ENCODE results near the gene GUCA1C.

GUCA1C gene

GRCh38 chr3:108891833-108892232 lies 61.8 kb downstream of the GUCA1C start:
- Histone ChIP-seq H3F3A (ENCODE audit: insufficient read depth, low read length) (no peaks in the 10 kb centered on the region), H3K36me3 (replicated peaks; ENCODE audit: insufficient read depth, low read length) (no peaks in the 10 kb centered on the region), H3K27ac (ENCODE audit: low read length) (no peak overlapping the region), H2AFZ (ENCODE audit: low read length) (no peak overlapping the region), H3K79me2 (ENCODE audit: low read length) (no peaks in the 10 kb centered on the region), H3K9ac (ENCODE audit: low read length) (no peak overlapping the region), H3K27me3 (replicated peaks; ENCODE audit: insufficient read depth, low read length) (no peaks in the 10 kb centered on the region), H4K20me1 (ENCODE audit: insufficient read depth, low read length) (no peaks in the 10 kb centered on the region), H3K4me1 (ENCODE audit: low read length) (no peaks in the 10 kb centered on the region), H3K4me3 (ENCODE audit: low read length) (no peak overlapping the region), H3K9me3 (replicated peaks; ENCODE audit: insufficient read depth, low read length) (no peaks in the 10 kb centered on the region), H3K9me2 (replicated peaks; ENCODE audit: insufficient read depth, low read length) (no peaks in the 10 kb centered on the region), H3K4me2 (ENCODE audit: low read depth, low read length) (no peak overlapping the region)
- TF ChIP-seq EZH2phosphoT487 (IDR thresholded peaks at IDR 0.05; ENCODE audit: low read length) (no peak), EZH2 (optimal IDR thresholded peaks at IDR 0.05; ENCODE audit: low read depth, low read length) (no peak), CTCF (IDR thresholded peaks at IDR 0.05; ENCODE audit: low read length) (no peak)
- DNase-seq = no peak

- H3K27me3 ChIP-seq (replicated peaks; ENCODE audit: insufficient read depth, low read length) = no peaks in the 10 kb centered on the region
Observed at GRCh38 chr3:108887777-108888176, 65.9 kb downstream of the GUCA1C start.

GRCh38 chr3:108887121-108887520 lies 66.6 kb downstream of the GUCA1C start:
- Histone ChIP-seq H3K27ac (ENCODE audit: low read length) (no peak overlapping the region), H3F3A (ENCODE audit: insufficient read depth, low read length) (no peaks in the 10 kb centered on the region), H3K27me3 (replicated peaks; ENCODE audit: insufficient read depth, low read length) (no peaks in the 10 kb centered on the region), H4K20me1 (ENCODE audit: insufficient read depth, low read length) (no peaks in the 10 kb centered on the region), H3K9ac (ENCODE audit: low read length) (no peak overlapping the region), H3K36me3 (replicated peaks; ENCODE audit: insufficient read depth, low read length) (no peaks in the 10 kb centered on the region), H3K4me3 (ENCODE audit: low read length) (no peak overlapping the region), H3K4me1 (ENCODE audit: low read length) (no peaks in the 10 kb centered on the region), H2AFZ (ENCODE audit: low read length) (no peak overlapping the region), H3K9me2 (replicated peaks; ENCODE audit: insufficient read depth, low read length) (no peaks in the 10 kb centered on the region), H3K4me2 (ENCODE audit: low read depth, low read length) (no peak overlapping the region), H3K9me3 (replicated peaks; ENCODE audit: insufficient read depth, low read length) (no peaks in the 10 kb centered on the region), H3K79me2 (ENCODE audit: low read length) (no peaks in the 10 kb centered on the region)
- DNase-seq = no peak
- TF ChIP-seq EZH2 (optimal IDR thresholded peaks at IDR 0.05; ENCODE audit: low read depth, low read length) (no peak), CTCF (IDR thresholded peaks at IDR 0.05; ENCODE audit: low read length) (no peak), EZH2phosphoT487 (IDR thresholded peaks at IDR 0.05; ENCODE audit: low read length) (no peak)

More at GRCh38 chr3:108887777-108888176, 65.9 kb downstream of the GUCA1C start:
- no peak overlapping the region for H3K9ac ChIP-seq (ENCODE audit: low read length)
- no peak for DNase-seq
- H3K9me2 ChIP-seq (replicated peaks; ENCODE audit: insufficient read depth, low read length) = no peaks in the 10 kb centered on the region
- H3K4me1 ChIP-seq (ENCODE audit: low read length) = no peaks in the 10 kb centered on the region
- TF ChIP-seq EZH2phosphoT487 (IDR thresholded peaks at IDR 0.05; ENCODE audit: low read length) (no peak), EZH2 (optimal IDR thresholded peaks at IDR 0.05; ENCODE audit: low read depth, low read length) (no peak), CTCF (IDR thresholded peaks at IDR 0.05; ENCODE audit: low read length) (no peak)
- no peaks in the 10 kb centered on the region for H3K79me2 ChIP-seq (ENCODE audit: low read length)
- no peak overlapping the region for H3K27ac ChIP-seq (ENCODE audit: low read length)
- no peak overlapping the region for H3K4me2 ChIP-seq (ENCODE audit: low read depth, low read length)
- no peaks in the 10 kb centered on the region for H3K36me3 ChIP-seq (replicated peaks; ENCODE audit: insufficient read depth, low read length)
- H3F3A ChIP-seq (ENCODE audit: insufficient read depth, low read length) = no peaks in the 10 kb centered on the region
- H4K20me1 ChIP-seq (ENCODE audit: insufficient read depth, low read length) = no peaks in the 10 kb centered on the region
- H2AFZ ChIP-seq (ENCODE audit: low read length) = no peak overlapping the region
- H3K9me3 ChIP-seq (replicated peaks; ENCODE audit: insufficient read depth, low read length) = no peaks in the 10 kb centered on the region
- H3K4me3 ChIP-seq (ENCODE audit: low read length) = no peak overlapping the region
